Neutrophil (primary cell): Measurements from ENCODE around the gene TCF7.
"Not testable (repeated sequence)": the region's sequence is repeated elsewhere in the genome, so short reads cannot be mapped to it uniquely, and the experiment has no call there.

ENCODE experiments used
- H3K27ac ChIP-seq: fragments of 200-600 bp; sonication (generic); 2 replicates; pipeline ENCODE4 v1.5.1; 2016; ENCODE audit warnings: mild to moderate bottlenecking, moderate library complexity
- H3K27me3 ChIP-seq: fragments of 200-600 bp; sonication (generic); 2 replicates; pipeline ENCODE4 v1.6.0; 2016; ENCODE audit warnings: mild to moderate bottlenecking
- H3K36me3 ChIP-seq: fragments of 200-600 bp; sonication (generic); 2 replicates; pipeline ENCODE4 v1.5.1; 2017
- H3K4me1 ChIP-seq, 2 experiments: fragments of 200-600 bp in 1 of 2; sonication (generic) in 1 of 2; 1 replicate in 1 of 2; 2 replicates in 1 of 2; pipeline versions ENCODE4 v1.5.1 to v1.6.1; 2013 to 2016; ENCODE audit warnings: low read depth in 1 of 2, low read length in 1 of 2, mild to moderate bottlenecking in 1 of 2, moderate library complexity in 1 of 2; ENCODE audit not compliant: control insufficient read depth in 1 of 2, insufficient read depth in 1 of 2
- H3K4me3 ChIP-seq, 2 experiments: fragments of 200-600 bp in 1 of 2; sonication (generic) in 1 of 2; 1 replicate in 1 of 2; 2 replicates in 1 of 2; pipeline ENCODE4 v1.5.1; 2013 to 2016; ENCODE audit warnings: low read depth in 1 of 2, low read length in 1 of 2, mild to moderate bottlenecking in 1 of 2, moderate library complexity in 1 of 2
- H3K9me3 ChIP-seq: fragments of 200-600 bp; sonication (generic); 2 replicates; pipeline ENCODE4 v1.5.1; 2016
- CTCF ChIP-seq: fragments of 200-600 bp; sonication (generic); IDR thresholded peaks from 2 replicates; pipeline ENCODE4 v1.5.1; 2016; ENCODE audit warnings: antibody characterized with exemption

The TCF7 gene

GRCh38 chr5:134146651-134147518, 32.4 kb downstream of the TCF7 start:
- Histone ChIP-seq H3K9me3 (no peaks in the 10 kb centered on the region), H3K4me3 (no peak overlapping the region), H3K4me1 (peaks cover 60 to 64% of the 10 kb centered on the region in 2 experiments), H3K27ac (no peak overlapping the region), H3K36me3 (peaks cover 27% of the 10 kb centered on the region), H3K27me3 (no peaks in the 10 kb centered on the region)
- no peak for TF ChIP-seq CTCF

- peaks cover 39% of the 10 kb centered on the region for H3K36me3 ChIP-seq
- no peak overlapping the region for H3K27ac ChIP-seq
- H3K27me3 ChIP-seq = no peaks in the 10 kb centered on the region
- H3K4me3 ChIP-seq = no peak overlapping the region
- no peak for TF ChIP-seq CTCF
- no peaks in the 10 kb centered on the region for H3K9me3 ChIP-seq
- H3K4me1 ChIP-seq = peaks cover 56 to 58% of the 10 kb centered on the region in 2 experiments
Measured at GRCh38 chr5:134148316-134148715, 33.8 kb downstream of the TCF7 start.

GRCh38 chr5:134148986-134149539, 34.6 kb downstream of the TCF7 start:
- no peak overlapping the region for H3K27ac ChIP-seq

GRCh38 chr5:134149571-134150303, 35.3 kb downstream of the TCF7 start:
- no peaks in the 10 kb centered on the region for H3K9me3 ChIP-seq
- no peak overlapping the region for H3K4me3 ChIP-seq
- peaks cover 52% of the 10 kb centered on the region for H3K36me3 ChIP-seq
- H3K27me3 ChIP-seq = no peaks in the 10 kb centered on the region
- peaks cover 42 to 44% of the 10 kb centered on the region in 2 experiments for H3K4me1 ChIP-seq
- no peak for TF ChIP-seq CTCF
- H3K27ac ChIP-seq = no peak overlapping the region

More at GRCh38 chr5:134148986-134149539, 34.6 kb downstream of the TCF7 start:
- Histone ChIP-seq H3K4me1 (peaks cover 48 to 51% of the 10 kb centered on the region in 2 experiments), H3K36me3 (peaks cover 47% of the 10 kb centered on the region), H3K9me3 (no peaks in the 10 kb centered on the region), H3K4me3 (no peak overlapping the region), H3K27me3 (no peaks in the 10 kb centered on the region)
- TF ChIP-seq CTCF = no peak

DNA sequence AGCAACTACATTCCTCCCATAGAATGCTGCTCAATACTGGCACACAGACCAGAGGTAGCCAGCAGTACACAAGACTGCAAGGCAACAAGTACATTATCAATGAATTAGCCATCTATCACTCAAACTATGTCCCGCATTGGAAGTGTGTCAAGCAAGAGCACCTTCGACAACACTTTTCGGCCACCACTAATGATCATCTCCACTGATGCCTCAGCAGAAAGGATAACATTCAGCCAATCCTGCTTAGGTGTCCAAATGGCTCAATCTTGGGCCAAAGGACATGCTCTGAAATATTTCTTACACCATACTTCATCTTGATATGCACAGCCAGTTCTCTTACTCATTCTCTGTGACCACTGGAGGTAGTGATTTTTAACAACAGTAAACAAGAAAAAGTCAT, 37.2 kb downstream of the TCF7 start:
- Histone ChIP-seq H3K27ac (no peak overlapping the region), H3K4me3 (no peak overlapping the region), H3K36me3 (peaks cover 71% of the 10 kb centered on the region), H3K4me1 (peaks cover 23 to 25% of the 10 kb centered on the region in 2 experiments), H3K9me3 (no peaks in the 10 kb centered on the region), H3K27me3 (no peaks in the 10 kb centered on the region)
- no peak for TF ChIP-seq CTCF

GRCh38 chr5:134152173-134152832, 37.8 kb downstream of the TCF7 start:
- H3K9me3 ChIP-seq, H3K4me3 ChIP-seq, H3K27me3 ChIP-seq, H3K27ac ChIP-seq: not testable (repeated sequence)
- Histone ChIP-seq H3K4me1 (peaks cover 20% of the 10 kb centered on the region in 2 experiments), H3K36me3 (peaks cover 76% of the 10 kb centered on the region)
